Inferior parietal cortex (tissue), 1 donor: ENCODE measurements around the gene SPAG16.
"Not testable (repeated sequence)": the region's sequence is repeated elsewhere in the genome, so short reads cannot be mapped to it uniquely, and the experiment has no call there.

ENCODE experiments used
- DNase-seq: peaks from one replicate; pipeline ENCODE4 v3.0.0-alpha.2; 2016; ENCODE audit errors: extremely low spot score

SPAG16 gene

GRCh38 chr2:213998976-213999375 lies 714.7 kb downstream of the SPAG16 start:
- DNase-seq = not testable (repeated sequence)

- DNase-seq = no peak
These were observed 720.2 kb downstream of the SPAG16 start for GRCh38 chr2:214004463-214004862.

GRCh38 chr2:214005337-214005736 lies 721.1 kb downstream of the SPAG16 start:
- peak; percentile 8 for DNase-seq

- no peak for DNase-seq
These were observed 722.3 kb downstream of the SPAG16 start for GRCh38 chr2:214006601-214007000.

- no peak for DNase-seq
These were observed 727.4 kb downstream of the SPAG16 start for GRCh38 chr2:214011676-214012075.

- no peak for DNase-seq
These were observed 730.4 kb downstream of the SPAG16 start for GRCh38 chr2:214014551-214015220.

GRCh38 chr2:214019229-214019972 lies 735.1 kb downstream of the SPAG16 start:
- DNase-seq = no peak

GRCh38 chr2:214019973-214020345 lies 735.7 kb downstream of the SPAG16 start:
- no peak for DNase-seq

- no peak for DNase-seq
These were observed 744.9 kb downstream of the SPAG16 start for GRCh38 chr2:214029190-214029589.

- DNase-seq = no peak
These were observed 747.3 kb downstream of the SPAG16 start for GRCh38 chr2:214031566-214031965.

GRCh38 chr2:214034417-214034816 lies 750.2 kb downstream of the SPAG16 start:
- DNase-seq = no peak

GRCh38 chr2:214035091-214035852 lies 751.0 kb downstream of the SPAG16 start:
- no peak for DNase-seq

GRCh38 chr2:214035921-214036320 lies 751.7 kb downstream of the SPAG16 start:
- DNase-seq = no peak

GRCh38 chr2:214038186-214038585 lies 753.9 kb downstream of the SPAG16 start:
- no peak for DNase-seq

- no peak for DNase-seq
These were observed 766.5 kb downstream of the SPAG16 start for GRCh38 chr2:214050731-214051130.

- DNase-seq = no peak
These were observed 767.3 kb downstream of the SPAG16 start for GRCh38 chr2:214051585-214051984.

- DNase-seq = no peak
These were observed 768.0 kb downstream of the SPAG16 start for GRCh38 chr2:214052235-214052634.

GRCh38 chr2:214057986-214058385 lies 773.7 kb downstream of the SPAG16 start:
- no peak for DNase-seq

GRCh38 chr2:214062279-214062678 lies 778.0 kb downstream of the SPAG16 start:
- not testable (repeated sequence) for DNase-seq

GRCh38 chr2:214064471-214064870 lies 780.2 kb downstream of the SPAG16 start:
- no peak for DNase-seq

GRCh38 chr2:214066862-214067261 lies 782.6 kb downstream of the SPAG16 start:
- no peak for DNase-seq

GRCh38 chr2:214069254-214069653 lies 785.0 kb downstream of the SPAG16 start:
- peak; percentile 48 for DNase-seq

- no peak for DNase-seq
These were observed 791.2 kb downstream of the SPAG16 start for GRCh38 chr2:214075456-214075855.
